ENCODE data around the gene AOX1.

DNA sequence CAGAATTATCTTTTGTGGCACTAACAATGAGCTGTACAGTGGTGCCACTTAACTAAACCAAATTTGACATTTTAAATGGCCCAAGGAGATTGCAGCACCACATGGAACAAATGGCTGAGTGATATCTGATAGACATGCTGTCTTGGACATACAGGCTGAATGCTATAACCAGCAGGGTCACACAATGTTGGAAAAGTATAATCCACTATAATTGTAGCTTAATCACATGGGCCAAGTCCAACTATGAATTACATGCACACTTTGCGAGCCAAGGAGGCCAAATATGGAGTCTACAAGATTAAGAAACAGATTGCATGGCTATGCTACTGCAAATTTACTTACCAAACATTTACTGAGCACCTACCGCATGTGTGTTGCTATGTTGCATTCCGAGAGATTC lies 69.0 kb downstream of the AOX1 start:
- TF ChIP-seq, protein P1, sequence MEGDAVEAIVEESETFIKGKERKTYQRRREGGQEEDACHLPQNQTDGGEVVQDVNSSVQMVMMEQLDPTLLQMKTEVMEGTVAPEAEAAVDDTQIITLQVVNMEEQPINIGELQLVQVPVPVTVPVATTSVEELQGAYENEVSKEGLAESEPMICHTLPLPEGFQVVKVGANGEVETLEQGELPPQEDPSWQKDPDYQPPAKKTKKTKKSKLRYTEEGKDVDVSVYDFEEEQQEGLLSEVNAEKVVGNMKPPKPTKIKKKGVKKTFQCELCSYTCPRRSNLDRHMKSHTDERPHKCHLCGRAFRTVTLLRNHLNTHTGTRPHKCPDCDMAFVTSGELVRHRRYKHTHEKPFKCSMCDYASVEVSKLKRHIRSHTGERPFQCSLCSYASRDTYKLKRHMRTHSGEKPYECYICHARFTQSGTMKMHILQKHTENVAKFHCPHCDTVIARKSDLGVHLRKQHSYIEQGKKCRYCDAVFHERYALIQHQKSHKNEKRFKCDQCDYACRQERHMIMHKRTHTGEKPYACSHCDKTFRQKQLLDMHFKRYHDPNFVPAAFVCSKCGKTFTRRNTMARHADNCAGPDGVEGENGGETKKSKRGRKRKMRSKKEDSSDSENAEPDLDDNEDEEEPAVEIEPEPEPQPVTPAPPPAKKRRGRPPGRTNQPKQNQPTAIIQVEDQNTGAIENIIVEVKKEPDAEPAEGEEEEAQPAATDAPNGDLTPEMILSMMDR (IDR thresholded peaks at IDR 0.05) = no peak
- no peak for TF ChIP-seq EZH2 (IDR thresholded peaks at IDR 0.05; ENCODE audit: borderline replicate concordance, insufficient read depth, low read depth, low read length, poor library complexity, severe bottlenecking)

All from B cell (primary cell).